ENCODE data around the gene OR7A10. TPM values are rescaled to one million over a fixed set of nuclear protein-coding genes. Genes with fewer than 3 reads are reported as not detected.
A peak's percentile ranks its signal among the peaks of the same experiment; 100 is the strongest.

The OR7A10 gene
- total and polyA plus RNA-seq, 3 donors from 2014 or later: not detected

- H3K27me3 ChIP-seq: no peaks in the 10 kb centered on the region
- intact Hi-C loops (cut with DNase I; ENCODE audit: low total_unique reads): no loop called here
- no peaks in the 10 kb centered on the region for H3K9me3 ChIP-seq
- H3K27ac ChIP-seq: no peak overlapping the region
- H3K4me1 ChIP-seq: peaks cover 8% of the 10 kb centered on the region
- peak; percentile 48 for DNase-seq
- no peak for TF ChIP-seq POLR2A (IDR thresholded peaks at IDR 0.05)
- TF ChIP-seq, protein P1, sequence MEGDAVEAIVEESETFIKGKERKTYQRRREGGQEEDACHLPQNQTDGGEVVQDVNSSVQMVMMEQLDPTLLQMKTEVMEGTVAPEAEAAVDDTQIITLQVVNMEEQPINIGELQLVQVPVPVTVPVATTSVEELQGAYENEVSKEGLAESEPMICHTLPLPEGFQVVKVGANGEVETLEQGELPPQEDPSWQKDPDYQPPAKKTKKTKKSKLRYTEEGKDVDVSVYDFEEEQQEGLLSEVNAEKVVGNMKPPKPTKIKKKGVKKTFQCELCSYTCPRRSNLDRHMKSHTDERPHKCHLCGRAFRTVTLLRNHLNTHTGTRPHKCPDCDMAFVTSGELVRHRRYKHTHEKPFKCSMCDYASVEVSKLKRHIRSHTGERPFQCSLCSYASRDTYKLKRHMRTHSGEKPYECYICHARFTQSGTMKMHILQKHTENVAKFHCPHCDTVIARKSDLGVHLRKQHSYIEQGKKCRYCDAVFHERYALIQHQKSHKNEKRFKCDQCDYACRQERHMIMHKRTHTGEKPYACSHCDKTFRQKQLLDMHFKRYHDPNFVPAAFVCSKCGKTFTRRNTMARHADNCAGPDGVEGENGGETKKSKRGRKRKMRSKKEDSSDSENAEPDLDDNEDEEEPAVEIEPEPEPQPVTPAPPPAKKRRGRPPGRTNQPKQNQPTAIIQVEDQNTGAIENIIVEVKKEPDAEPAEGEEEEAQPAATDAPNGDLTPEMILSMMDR (IDR thresholded peaks at IDR 0.05): no peak
- WGBS, 2 donors: 53 to 58% methylated on average over 4 of the region's 4 CpGs
- H3K36me3 ChIP-seq (ENCODE audit: low read depth, missing control alignments): no peaks in the 10 kb centered on the region
- H3K4me3 ChIP-seq: no peak overlapping the region
Measured at GRCh38 chr19:14837391-14837790, 11.3 kb downstream of the OR7A10 start.

GRCh38 chr19:14835011-14835410 is 13.7 kb downstream of the OR7A10 start, which contains the start of the genes OR7A5 and OR7C1:
OR7A5 (minus strand) TSS chr19:14835185; CDS start chr19:14828241, 6,944 bp downstream.
OR7C1 (minus strand) TSS chr19:14835185; CDS start chr19:14800136, 35,049 bp downstream.
- Histone ChIP-seq H3K27ac (peak within 1 kb of the TSS; percentile 68 to 74), H3K36me3 (ENCODE audit: low read depth, missing control alignments) (no peaks in the 10 kb centered on the region), H3K4me1 (peaks cover 8% of the 10 kb centered on the region), H3K27me3 (no peaks in the 10 kb centered on the region), H3K4me3 (no peak within 1 kb of the TSS), H3K9me3 (no peaks in the 10 kb centered on the region)
- DNase-seq: no peak
- TF ChIP-seq POLR2A (IDR thresholded peaks at IDR 0.05): no peak
- TF ChIP-seq, protein P1 (IDR thresholded peaks at IDR 0.05): no peak
- intact Hi-C loops (cut with DNase I; ENCODE audit: low total_unique reads): no loop called here
- 25 to 39% methylated on average over 1 of the region's 1 CpG for WGBS, 2 donors

GRCh38 chr19:14830702-14831101 is 18.0 kb downstream of the OR7A10 start:
- DNase-seq: peak; percentile 85
- 45 to 52% methylated on average over 4 of the region's 4 CpGs for WGBS, 2 donors

GRCh38 chr19:14826006-14826405 is 22.7 kb downstream of the OR7A10 start:
- no peaks in the 10 kb centered on the region for H3K36me3 ChIP-seq (ENCODE audit: low read depth, missing control alignments)
- no peaks in the 10 kb centered on the region for H3K9me3 ChIP-seq
- H3K27me3 ChIP-seq: no peaks in the 10 kb centered on the region
- WGBS, 2 donors: 92 to 93% methylated on average over 2 of the region's 2 CpGs
- intact Hi-C loops (cut with DNase I; ENCODE audit: low total_unique reads): no loop called here
- no peak for DNase-seq
- no peak overlapping the region for H3K4me3 ChIP-seq
- H3K27ac ChIP-seq: no peak overlapping the region
- no peaks in the 10 kb centered on the region for H3K4me1 ChIP-seq
- TF ChIP-seq, protein P1 (IDR thresholded peaks at IDR 0.05): no peak

More at GRCh38 chr19:14830702-14831101, 18.0 kb downstream of the OR7A10 start:
- H3K9me3 ChIP-seq: no peaks in the 10 kb centered on the region
- no peaks in the 10 kb centered on the region for H3K27me3 ChIP-seq
- H3K4me1 ChIP-seq: peaks cover 5% of the 10 kb centered on the region
- H3K27ac ChIP-seq: peak overlapping the region in 1 of 2 donors; percentile 67
- H3K36me3 ChIP-seq (ENCODE audit: low read depth, missing control alignments): no peaks in the 10 kb centered on the region
- H3K4me3 ChIP-seq: no peak overlapping the region
- intact Hi-C loops (cut with DNase I; ENCODE audit: low total_unique reads): no loop called here
- TF ChIP-seq, protein P1 (IDR thresholded peaks at IDR 0.05): no peak
- no peak for TF ChIP-seq POLR2A (IDR thresholded peaks at IDR 0.05)

GRCh38 chr19:14821937-14822336 is 26.8 kb downstream of the OR7A10 start:
- no peak for TF ChIP-seq POLR2A (IDR thresholded peaks at IDR 0.05)
- TF ChIP-seq, protein P1 (IDR thresholded peaks at IDR 0.05): no peak
- H3K27me3 ChIP-seq: no peaks in the 10 kb centered on the region
- H3K27ac ChIP-seq: no peak overlapping the region
- intact Hi-C loops (cut with DNase I; ENCODE audit: low total_unique reads): no loop called here
- no peaks in the 10 kb centered on the region for H3K36me3 ChIP-seq (ENCODE audit: low read depth, missing control alignments)
- WGBS, 2 donors: 61 to 64% methylated on average over 6 of the region's 6 CpGs
- H3K4me1 ChIP-seq: no peaks in the 10 kb centered on the region
- H3K9me3 ChIP-seq: no peaks in the 10 kb centered on the region
- DNase-seq: no peak
- H3K4me3 ChIP-seq: no peak overlapping the region

All from testis (tissue), 3 donors.